Vagina (tissue), 2 donors: Measurements from ENCODE around the gene CAPN3.

Experiments
- CTCF ChIP-seq, 3 experiments: fragments of 450-650 bp in 2 of 3; fragments of 200-600 bp in 1 of 3; sonication (generic) in 1 of 3; IDR thresholded peaks; one replicate each; pipeline ENCODE4 v1.5.1; 2017 to 2019; ENCODE audit warnings: antibody characterized with exemption in 3 of 3, mild to moderate bottlenecking in 2 of 3, moderate library complexity in 2 of 3
- POLR2A ChIP-seq, 2 donors: fragments of 450-650 bp; IDR thresholded peaks; one replicate each; pipeline ENCODE4 v1.6.1; 2017; ENCODE audit warnings: antibody characterized with exemption in 2 of 2, mild to moderate bottlenecking in 2 of 2, moderate library complexity in 2 of 2

- TF ChIP-seq CTCF (IDR thresholded peaks at IDR 0.05) (no peak), POLR2A (IDR thresholded peaks at IDR 0.05) (no peak)
Measured at GRCh38 chr15:42355291-42355690, 4.0 kb upstream of the CAPN3 start.
